ENCODE measurements around the gene NOXA1. TPM values are rescaled to one million over a fixed set of nuclear protein-coding genes. Genes with fewer than 3 reads are reported as not detected.
"Not testable (repeated sequence)": the region's sequence is repeated elsewhere in the genome, so short reads cannot be mapped to it uniquely, and the experiment has no call there.

NOXA1 gene
- total RNA-seq, 1 donor from 2014 or later: 3.2 TPM

GRCh38 chr9:137437691-137438590, 14.7 kb downstream of the NOXA1 start:
- no peak for DNase-seq (ENCODE audit: low spot score)

DNA sequence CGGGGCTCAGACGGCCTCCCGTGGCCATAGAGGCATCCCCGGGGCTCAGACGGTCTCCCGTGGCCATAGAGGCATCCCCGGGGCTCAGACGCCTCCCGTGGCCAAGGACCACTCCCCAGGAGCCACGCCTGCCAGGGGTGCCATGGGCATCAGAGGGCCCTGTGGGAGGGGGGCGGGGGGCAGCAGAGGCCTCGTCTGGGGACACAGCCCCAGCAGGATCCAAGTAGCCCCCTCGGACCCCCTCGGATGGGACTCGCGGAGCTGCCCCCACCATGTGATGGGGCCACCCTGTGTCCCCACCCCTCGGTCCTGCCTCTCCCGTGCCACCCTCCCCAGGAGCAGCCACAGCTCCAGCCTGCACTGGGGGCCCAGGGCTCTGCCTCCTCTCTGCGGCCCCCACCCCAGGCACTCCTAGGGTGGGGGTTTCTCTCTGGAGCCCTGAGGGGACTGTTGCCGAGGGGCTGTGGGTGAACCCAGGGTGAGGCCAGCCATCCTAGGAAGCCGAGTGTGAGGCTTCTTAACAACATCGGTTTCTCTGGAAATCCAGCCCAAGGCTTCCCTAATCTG, 15.5 kb downstream of the NOXA1 start:
- DNase-seq (ENCODE audit: low spot score): no peak

- DNase-seq (ENCODE audit: low spot score): no peak
Measured at GRCh38 chr9:137439158-137439714, 16.0 kb downstream of the NOXA1 start.

DNA sequence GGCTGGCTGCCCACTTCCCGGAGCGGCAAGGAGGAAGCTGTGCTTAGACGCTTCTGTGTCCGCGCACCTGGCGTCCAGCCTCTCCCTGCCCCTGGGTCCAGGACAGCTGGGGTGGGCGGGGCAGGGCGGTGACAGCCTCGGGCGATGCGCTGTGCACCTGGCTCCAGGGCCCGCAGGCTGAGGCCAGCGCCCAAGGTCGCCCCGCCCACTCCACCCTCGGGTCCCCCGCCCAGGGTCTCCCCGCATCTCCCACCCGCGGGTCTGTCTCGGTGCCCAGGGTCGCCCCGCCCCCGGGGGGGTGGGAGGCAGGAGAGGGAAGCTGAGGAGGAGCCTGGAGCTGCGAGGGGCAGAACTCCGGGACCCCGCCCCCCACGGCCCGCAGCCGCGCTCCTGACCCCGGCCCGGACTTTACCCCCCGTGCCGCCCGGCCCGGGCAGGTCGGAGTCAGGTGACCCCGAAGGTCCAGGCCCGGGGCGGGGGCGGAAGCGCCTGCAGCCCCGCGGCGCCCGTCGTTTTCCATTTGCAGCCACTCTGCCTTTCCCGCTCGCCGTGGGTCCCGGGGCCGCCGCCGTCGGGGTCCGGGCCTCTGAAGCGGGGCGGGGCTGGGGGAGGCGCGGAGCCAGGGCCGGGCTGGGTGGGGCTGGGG, 18.2 kb downstream of the NOXA1 start, which contains the start of gene ENTPD8:
ENTPD8 (minus strand) TSS at position 69 of the 646 bp plus-strand sequence. CDS start 3,072 bp downstream, outside the sequence.
- no peak for DNase-seq (ENCODE audit: low spot score)

DNA sequence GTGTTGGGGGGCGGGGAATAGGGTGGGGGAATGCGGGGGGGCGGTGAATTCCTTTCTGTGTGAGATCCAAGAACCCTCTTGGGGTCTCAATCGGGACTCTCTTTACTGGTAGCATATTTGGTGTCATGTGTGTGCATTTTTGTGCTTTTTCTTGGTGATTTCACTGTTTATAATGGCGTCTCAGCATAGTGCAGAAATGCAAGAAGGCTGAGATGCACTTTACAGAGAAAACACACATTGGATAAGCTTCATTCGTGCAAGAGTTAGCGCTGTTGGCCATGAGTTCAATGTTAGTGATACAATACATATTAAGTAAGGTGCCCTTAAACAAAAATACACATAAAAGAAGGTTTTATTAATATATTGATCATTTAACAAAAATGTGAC, 18.7 kb downstream of the NOXA1 start:
- DNase-seq (ENCODE audit: low spot score): no peak

DNA sequence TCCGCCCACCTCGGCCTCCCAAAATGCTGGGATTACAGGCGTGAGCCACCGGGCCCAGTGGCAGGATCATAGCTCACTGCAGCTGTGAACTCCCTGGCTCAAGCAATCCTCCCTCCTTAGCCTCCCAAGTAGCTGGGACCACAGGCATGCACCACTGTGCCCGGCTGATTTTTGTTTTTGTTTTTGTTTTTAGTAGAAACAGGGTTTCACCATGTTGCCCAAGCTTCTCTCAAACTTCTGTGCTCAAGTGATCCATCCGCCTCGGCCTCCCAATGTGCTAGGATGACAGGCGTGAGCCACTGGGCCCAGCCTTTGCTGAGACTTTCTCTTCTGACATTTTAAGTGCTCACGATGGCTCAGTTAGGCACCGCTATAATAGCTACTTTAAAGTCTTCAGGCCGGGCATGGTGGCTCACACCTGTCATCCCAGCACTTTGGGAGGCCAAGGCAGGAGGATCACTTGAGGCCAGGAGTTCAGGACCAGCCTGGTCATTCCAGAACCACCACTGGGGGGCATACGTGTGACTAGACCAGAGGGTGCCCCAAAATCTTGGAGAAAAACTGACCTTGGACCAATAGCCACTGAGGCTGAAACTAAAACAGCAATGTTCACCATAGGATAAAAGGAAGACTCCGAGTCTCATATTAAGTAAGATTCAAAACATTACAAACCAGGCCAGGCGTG, 21.1 kb downstream of the NOXA1 start:
- DNase-seq (ENCODE audit: low spot score): no peak

GRCh38 chr9:137445275-137445807, 22.1 kb downstream of the NOXA1 start:
- no peak for DNase-seq (ENCODE audit: low spot score)

DNA sequence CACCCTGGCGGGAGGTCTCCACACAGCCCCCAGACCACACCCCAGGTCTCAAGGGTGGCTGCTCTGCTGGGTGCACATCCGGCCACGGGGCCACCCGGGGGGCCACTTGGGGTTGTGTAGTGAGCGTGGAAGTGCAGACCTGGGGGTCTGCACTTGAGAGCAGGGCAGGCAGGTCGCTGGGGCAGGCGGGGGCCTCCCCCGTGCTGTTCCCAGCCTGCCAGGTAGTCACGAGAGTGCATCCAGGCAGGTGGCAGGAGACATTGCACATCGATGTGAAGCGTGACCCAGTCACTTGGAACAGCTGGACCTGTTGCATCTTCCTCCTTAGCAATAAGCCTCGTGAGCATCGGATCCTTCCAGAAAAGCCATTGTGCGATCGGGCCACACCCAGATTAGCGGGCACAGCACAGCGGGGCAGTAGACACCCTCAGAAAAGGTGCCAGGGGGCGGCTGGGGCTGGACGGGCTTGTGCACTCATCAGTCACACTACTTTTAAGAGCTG, 22.8 kb downstream of the NOXA1 start:
- DNase-seq (ENCODE audit: low spot score): no peak

DNA sequence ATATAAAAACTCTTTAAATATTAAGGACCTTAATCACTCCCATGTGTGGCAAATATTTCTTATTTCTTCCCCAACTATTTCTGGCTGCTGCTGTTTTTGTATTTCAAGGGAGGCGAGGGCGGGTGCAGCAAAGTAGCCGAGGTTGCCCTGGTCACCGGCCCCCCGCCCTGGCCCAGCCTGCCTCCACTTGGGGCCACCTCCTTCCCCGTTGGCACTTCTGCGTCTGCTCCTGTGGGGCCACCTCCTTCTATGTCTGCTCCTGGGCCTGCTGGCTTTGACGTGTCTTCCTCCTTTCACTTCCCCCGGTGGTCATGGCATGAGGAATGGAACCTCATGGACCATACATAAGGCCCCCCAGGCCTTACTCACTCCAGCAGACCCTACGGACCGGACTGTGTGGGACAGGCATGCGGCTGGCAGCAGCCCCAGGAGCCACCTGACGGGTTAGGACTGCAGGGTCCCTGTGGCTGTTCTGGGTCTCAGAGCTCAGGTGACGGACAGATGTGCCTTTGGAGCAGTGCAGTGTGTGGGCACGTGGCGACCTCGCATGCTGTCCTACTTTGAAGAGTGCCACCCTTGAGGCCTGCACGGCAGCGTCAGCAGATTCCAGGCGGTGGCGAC, 23.8 kb downstream of the NOXA1 start:
- DNase-seq (ENCODE audit: low spot score): no peak

- no peak for DNase-seq (ENCODE audit: low spot score)
Measured at GRCh38 chr9:137447722-137448601, 24.8 kb downstream of the NOXA1 start.

DNA sequence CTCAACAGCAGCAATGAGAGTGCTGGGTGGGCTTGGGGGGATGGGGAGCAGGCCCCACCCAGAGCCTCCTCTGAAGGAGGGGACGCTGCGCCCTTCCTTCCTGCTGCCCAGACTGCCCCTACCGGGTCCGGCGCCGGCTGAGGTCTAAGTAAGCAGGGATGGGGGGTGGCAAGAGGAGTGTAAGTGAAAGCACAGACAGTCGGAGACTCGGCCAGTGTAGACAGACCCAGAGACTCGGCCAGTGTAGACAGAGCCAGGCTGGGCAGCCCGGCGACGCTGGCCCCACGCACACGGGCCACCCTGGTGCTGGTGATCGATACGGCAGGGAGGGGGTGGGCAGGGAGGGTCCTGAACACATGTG, 25.4 kb downstream of the NOXA1 start:
- DNase-seq (ENCODE audit: low spot score): no peak

- no peak for DNase-seq (ENCODE audit: low spot score)
Measured at GRCh38 chr9:137449081-137449844, 26.1 kb downstream of the NOXA1 start.

- no peak for DNase-seq (ENCODE audit: low spot score)
Measured at GRCh38 chr9:137449931-137450538, 26.8 kb downstream of the NOXA1 start.

DNA sequence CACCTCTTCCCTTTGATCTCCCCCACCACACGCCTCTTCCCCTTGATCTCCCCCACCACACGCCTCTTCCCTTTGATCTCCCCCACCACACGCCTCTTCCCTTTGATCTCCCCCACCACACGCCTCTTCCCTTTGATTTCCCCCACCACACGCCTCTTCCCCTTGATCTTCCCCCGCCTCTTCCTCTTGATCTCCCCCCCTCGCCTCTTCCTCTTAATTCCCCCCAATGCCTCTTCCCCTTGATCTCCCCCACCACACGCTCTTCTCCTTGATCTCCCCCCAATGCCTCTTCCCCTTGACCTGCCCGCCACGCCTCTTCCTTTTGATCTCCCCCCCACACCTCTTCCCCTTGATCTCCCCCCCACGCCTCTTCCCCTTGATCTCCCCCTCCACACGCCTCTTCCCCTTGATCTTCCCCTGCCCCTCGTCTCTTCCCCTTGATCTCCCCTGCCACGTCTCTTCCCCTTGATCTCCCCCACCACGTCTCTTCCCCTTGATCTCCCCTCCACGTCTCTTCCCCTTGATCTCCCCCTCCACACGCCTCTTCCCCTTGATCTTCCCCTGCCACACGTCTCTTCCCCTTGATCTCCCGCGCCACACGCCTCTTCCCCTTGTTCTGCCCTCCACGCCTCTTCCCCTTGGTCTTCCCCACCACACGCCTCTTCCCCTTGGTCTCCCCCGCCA, 27.5 kb downstream of the NOXA1 start:
- not testable (repeated sequence) for DNase-seq (ENCODE audit: low spot score)

GRCh38 chr9:137451264-137452005, 28.2 kb downstream of the NOXA1 start:
- DNase-seq (ENCODE audit: low spot score): not testable (repeated sequence)

- no peak for DNase-seq (ENCODE audit: low spot score)
Measured at GRCh38 chr9:137452006-137452760, 29.0 kb downstream of the NOXA1 start.

Data from mesenteric fat pad (tissue), 1 donor.